Suppressor macrophage (primary cell): ENCODE data around the gene RAB19.
"Not testable (repeated sequence)": the region's sequence is repeated elsewhere in the genome, so short reads cannot be mapped to it uniquely, and the experiment has no call there.

Experiments
- DNase-seq, 4 experiments: peaks; one replicate each; pipeline ENCODE4 v3.0.0-alpha.2; 2020 to 2022

The RAB19 gene

DNA sequence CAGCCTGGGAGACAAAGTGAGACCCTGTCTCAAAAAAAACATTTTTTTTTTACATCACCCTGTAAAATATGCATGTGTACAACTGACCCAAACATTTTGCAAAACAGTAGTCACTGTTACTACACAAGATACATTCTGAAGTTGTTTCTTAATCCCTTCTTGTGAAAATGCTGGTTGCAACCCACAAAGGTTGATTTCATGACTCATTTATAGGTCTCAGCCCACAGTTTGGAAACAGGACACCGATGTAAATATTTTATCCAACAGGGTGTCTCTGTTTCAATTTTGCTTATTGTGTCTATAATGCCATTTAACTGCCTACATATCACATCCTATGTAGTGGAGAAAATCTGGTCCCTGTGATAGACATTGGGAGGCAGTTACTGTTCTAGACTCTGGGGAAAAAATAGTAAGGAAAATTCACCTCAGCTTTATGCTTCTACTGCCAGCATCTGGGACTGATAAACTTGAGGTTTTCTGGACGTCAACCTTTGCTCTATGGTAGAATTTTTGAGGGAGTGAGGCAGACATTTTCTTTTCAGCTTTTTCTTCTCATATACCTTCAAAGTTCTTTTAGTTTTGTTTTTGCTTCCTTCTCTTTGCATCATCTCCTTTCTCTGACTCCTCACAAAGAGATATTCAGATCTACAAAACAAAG is 1.6 kb upstream of the RAB19 start:
- DNase-seq = peak in 2 of 4 experiments; percentile 37 to 51

DNA sequence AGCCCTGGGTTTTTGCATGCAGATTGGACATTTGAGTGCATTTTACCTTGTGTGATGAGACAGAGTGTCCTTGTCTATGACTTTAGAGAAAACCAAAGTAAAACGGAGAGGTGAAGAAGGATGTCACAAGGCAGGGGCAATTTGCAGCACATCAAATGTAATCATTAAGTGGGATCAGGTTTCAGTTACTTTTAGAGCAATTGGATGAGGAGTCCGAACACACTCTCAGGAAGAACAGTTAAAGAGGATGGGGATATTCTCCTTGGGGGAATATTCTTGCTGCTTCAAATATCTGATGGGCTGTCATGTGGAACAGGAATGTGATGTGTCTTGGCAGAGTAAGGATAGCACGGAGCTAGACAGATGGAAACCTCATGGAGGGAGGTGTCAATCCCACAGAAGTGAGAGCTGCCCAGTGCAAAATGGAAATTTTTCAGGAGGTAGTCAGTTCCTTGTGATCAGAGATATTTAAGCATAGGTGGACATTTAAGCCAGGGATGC is 757 bp downstream of the RAB19 start:
- no peak for DNase-seq

DNA sequence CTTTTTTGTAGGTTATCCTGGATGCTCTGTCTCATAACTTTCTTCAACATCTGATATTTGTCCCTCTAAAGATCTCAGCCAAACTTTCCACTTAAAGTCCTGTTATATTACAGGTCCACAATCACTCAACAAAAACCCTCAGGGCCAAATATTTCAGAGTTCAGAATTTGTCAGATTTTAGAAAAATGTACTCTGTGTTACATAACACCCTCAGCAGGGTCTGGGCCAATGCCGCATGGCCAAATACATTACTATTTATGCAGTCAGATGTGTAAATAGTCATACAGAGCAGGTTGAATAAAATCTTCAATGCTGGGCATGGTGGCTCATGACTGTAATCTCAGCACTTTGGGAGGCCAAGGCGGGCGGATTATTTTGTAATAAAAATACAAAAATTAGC is 11.5 kb downstream of the RAB19 start:
- no peak for DNase-seq

DNA sequence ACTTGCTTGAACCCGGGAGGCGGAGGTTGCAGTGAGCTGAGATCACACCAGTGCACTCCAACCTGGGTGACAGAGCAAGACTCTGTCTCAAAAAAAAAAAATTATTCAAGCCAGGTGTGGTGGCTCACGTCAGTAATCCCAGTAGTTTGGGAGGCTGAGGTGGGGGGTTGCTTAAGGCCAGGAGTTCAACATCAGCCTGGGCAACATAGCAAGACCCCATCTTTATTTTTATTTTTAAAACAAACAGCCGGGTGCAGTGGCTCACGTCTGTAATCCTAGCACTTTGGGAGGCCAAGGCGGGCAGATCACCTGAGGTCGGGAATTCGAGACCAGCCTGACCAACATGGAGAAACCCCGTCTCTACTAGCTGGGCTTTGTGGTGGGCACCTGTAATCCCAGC is 12.0 kb downstream of the RAB19 start:
- not testable (repeated sequence) for DNase-seq

DNA sequence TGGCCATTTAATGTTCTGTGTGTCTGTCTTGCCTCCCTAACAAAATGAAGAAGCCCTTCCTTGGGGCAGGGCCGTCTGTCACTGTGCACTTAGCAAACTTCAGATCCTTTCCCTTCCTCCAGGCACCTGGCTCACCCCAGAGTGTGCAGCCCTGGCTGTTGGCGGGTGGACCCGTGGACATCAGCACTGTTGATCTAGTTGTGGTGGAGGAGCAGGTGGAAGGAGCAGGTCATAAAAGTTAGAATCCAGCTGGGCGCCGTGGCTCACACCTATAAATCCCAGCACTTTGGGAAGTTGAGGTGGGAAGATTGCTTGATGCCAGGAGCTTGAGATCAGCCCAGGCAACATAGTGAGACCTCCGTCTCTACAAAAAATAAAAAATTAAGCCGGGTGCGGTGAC is 12.7 kb downstream of the RAB19 start:
- DNase-seq = no peak

DNA sequence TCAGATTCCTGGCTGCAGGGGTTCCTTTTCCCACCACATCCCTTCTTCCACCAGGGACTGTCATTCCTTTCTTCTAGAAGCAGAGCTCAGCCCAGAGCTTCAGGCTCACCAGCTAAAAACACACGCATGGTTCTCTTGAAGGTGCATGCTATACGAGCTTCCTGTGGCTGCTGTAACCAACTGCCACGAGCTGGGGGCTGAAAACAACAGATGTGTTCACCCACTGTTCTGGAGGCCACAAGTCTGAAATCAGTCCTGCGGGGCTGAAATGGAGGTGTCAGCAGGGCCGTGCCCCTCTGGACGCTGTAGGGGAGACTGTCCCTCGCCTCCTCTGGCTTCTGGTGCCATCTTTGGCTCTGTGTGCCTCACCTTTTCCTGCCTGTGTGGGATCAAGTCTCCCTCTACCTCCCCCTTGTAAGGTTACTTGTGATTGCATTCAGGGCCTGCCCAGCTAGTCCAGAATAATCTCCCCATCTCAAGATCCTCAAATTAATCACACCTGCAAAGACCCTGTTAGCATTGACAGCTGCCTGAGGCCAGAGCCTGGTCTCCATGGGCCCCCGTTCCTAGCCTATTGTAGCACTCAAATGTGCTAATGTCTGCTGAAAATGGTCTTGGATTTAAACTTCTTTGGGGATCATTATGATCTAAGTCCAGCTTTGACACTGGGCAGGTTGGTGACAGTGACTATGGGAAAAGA is 13.7 kb downstream of the RAB19 start:
- DNase-seq = no peak

DNA sequence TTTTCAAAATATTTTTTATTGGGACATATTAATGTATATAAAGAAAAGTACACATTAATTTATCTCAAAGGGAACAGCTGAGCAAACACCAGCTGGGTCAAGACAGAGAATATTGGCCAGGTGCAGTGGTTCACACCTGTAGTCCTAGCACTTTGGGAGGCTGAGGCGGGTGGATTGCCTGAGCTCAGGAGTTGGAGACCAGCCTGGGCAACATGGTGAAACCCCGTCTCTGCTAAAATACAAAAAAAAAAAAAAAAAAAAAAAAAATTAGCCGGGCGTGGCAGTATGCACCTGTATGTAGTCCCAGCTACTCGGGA is 14.3 kb downstream of the RAB19 start:
- not testable (repeated sequence) for DNase-seq

DNA sequence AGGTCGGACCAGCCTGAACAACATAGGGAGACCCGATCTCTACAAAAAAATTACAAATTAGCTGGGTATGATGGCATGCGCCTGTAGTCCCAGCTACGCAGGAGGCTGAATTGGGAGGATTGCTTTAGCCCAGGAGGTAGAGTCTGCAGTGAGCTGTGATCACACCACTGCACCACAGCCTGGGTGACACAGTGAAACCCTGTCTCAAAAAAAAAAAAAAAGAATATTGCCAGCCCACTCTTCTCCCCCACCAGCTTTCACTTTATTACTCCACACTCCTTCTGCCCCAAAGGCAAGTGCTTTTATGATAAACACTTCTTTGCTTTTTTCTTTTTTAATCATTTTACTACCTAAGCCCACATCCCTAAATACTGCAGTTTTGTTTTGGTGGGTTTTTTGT is 14.8 kb downstream of the RAB19 start:
- no peak for DNase-seq

DNA sequence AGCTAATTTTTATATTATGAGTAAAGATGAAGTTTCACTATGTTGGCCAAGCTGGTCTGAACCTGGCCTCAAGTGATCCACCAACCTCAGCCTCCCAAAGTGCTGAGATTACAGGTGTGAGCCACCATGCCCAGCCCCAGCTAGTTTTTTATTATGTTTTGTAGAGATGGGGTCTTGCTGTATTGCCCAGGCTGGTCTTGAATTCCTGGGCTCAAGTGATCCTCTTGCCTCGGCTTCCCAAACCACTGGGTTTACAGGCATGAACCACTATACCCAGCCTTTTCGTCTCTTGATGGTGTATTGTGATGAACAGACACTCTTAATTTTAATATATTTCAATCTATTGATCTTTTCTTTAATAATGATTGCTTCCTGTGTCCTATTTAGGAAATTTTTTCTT is 17.7 kb downstream of the RAB19 start:
- DNase-seq = no peak

DNA sequence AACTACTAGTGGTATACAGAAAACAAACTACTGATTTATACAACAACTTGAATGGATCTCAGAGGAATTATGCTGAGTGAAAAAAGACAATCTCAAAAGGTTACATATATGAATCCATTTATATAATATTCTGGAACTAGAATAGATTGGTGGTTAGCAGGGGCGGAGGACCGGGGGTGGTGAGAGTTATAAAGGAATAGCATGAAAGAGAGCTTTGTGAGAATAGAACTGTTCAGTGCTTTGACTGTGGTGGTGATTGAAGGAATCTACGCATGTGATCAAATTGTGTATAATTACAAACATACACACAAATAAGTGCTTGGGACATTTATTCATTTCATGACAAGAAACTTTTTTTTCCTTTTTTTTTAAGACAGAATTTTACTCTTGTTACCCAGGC is 19.6 kb downstream of the RAB19 start:
- no peak for DNase-seq

DNA sequence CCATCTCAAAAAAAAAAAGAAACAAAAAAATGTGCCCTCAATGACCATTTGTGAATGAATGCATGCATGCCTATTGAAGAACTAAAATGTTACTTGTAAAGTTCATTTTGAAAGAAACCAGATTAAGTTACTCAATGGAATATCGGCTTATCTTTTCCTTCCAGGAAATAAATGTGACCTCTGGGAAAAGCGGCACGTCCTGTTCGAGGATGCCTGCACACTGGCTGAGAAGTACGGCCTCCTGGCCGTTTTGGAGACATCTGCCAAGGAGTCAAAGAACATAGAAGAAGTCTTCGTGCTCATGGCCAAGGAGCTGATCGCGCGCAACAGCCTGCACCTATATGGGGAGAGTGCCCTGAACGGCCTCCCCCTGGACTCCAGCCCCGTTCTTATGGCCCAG is 21.9 kb downstream of the RAB19 start:
- no peak for DNase-seq

DNA sequence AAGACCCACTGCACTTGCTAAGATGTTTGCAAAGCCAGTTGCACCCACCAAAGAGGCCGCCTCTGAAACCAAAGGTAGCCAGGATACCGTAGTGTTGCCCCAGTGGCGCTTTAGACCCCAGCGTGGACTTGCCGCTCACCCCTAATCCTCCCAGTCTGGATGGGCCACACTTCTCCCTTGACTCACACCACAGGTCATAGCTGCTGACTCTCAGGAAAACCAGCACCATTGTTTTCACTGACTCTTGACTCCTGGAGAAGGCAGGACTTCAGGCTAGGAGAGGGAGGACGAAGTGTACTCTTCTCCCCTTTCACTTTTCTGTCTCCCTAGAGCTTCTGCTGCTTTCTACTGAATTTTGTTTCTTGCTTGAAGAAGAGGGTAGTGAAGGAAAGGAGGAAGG is 22.3 kb downstream of the RAB19 start:
- no peak for DNase-seq

DNA sequence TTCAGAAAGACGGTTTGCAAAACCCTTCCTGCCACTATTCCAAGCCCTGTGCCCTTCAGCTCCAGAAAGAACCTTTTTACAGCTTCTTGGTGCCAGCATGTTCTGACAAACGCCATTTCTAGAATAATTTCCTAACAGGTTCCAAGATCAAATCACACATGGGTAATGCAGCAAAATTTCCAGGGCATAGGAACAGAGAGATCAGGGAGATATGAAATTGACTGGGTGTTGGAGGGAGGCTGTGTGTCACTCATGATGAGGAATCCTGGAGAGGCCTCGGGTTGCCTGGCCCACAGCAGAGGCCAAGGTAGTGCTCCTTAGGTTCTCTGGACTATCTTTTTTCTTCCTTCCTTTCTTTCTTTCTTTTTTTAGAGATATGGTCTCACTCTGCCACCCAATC is 29.5 kb downstream of the RAB19 start:
- DNase-seq = no peak

DNA sequence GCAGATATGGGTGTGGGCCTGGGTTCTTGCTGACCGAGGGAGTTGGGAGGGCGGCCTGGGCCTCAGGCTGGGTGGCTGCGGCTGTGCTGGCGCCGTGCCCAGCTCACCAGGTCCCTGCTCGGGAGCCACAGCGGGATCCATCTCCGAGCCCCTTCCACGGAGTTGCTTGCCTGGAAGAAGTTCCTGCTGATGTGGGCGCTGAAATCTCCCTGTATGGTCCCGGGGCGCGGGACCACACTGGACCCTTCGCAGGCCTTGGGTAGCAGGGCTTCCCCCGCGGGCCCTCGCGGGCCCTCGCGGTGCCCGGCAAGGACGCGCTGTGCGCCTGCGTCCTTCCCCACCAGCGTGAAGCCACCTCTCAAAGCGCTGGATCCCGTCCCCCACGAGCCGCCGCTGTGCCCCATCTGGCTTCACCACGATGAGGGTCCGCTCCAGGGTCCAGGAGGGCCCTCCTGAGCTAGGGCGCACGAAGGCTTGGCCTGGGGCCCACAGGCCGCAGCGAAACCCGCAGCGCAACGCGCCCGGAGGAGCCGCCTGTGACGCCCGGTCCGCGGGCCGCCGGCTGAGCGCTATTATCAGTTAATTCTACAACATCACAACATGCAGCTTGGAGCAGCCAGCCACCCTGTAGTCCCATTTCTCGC is 31.5 kb downstream of the RAB19 start:
- no peak for DNase-seq

DNA sequence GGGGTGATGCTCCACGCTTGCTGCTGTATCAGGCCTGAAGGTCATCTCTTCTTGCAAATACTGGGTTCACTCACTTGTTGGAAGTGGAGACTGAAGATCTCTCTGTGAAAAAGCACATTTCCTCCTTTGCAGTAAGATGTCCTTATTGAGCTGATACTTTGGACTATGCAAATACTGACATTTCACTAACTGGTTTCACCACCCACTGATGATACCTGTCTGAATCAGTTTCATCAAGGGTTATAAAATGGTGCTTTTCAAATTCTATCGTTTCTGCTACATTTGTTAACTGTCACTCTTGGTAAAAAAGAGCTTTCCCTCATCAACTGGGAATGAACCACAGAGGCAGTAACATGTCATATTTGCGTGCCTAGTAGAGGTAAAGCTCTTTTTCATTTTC is 35.5 kb downstream of the RAB19 start:
- DNase-seq = no peak

DNA sequence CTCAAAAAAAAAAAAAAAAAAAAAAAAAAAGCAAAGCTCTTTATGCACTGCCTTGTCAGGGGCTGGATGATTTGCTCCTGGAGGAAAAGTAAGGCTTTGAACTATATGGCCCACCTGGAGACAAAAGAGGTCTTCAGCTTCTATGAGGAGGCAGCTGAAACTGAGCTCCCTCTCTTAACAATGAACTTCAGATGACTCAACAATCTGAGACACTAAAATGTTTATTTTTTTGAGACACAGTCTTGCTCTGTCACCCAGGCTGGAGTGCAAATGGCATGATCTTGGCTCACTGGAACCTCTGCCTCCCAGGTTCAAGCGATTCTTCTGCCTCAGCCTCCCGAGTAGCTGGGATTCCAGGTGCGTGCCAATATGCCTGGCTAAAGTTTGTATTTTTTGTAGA is 36.7 kb downstream of the RAB19 start:
- DNase-seq = no peak

DNA sequence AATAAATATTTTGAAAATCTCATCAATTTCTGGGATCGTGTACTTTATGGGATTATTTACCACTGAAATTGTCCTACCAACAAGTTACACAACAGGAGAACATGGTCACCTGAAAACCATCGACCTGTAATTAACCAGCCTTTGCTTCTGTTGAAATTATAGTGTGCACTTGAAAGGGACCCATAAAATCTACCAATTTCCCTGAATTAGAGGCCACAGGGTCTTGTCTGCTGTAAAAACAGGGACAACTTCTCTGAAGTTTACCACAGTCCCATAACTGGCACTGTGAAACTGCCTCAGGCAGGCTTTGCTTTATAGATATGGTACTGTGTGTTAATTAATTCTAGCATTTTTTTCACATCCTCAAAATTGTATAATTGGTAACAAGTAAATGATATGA is 37.7 kb downstream of the RAB19 start:
- DNase-seq = no peak

DNA sequence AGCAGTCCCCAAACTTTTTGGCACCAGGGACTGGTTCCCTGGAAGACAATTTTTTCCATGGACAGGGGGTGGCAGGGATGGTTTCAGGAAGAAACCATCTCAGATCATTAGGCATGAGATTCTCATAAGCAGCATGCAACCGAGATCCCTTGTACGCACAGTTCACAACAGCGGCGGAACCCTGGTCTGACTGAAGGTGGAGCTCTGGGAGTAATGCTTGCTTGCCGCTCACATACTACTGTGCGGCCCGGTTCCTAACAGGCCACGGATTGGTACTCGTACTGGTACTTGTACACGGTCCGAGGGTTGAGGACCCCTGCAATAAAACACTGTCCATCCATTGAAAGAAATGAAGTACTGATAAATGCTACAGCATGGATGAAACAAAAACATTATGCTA is 42.6 kb downstream of the RAB19 start:
- no peak for DNase-seq

DNA sequence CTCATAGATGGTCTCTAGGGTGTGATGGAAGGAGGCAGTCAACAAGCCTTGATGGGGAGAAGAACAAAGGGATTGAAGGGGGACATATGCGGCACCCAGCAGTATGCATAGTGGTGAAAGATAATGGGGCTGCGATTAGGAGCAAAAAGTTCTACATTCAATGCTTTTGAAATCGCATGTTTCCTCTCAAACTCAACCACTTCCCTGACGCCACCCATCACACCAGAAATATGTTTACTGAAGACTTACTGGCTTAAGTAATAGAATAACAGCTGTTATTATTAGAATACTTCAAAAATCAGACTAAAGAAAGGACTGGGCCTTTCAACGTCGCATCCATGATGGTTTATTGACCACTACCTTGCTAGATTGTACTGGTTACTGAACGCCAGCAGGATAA is 44.0 kb downstream of the RAB19 start:
- no peak for DNase-seq

DNA sequence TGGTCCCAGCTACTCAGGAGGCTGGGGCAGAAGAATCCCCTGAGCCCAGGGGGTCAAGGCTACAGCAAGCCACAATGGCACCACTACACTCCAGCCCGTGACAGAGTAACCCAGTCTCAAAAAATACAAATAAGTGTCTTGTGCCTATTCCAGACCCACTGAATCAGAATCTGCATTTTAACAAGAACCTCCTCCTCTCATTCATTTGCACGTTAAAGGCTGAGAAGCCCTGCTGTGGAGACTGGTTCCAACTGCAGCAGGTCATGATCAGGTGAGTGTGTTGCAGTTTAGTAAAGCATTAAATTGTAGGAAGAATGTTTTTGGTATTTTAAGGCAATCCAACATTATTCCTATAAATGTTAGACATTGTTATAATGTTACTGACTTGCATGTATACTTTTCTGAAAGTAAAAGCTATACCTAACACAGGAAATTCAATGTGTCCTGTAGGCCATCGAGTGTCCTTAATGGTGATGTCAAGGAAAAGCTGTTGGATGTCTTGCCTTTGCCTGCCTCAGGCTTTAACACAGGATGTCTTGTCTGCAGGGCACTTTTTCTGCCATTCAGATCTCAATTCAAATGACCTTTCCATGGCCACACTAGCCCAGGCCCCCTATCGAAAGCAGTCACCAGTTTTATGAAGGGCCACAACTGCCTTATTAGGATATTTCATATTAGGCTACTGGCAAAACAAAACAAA is 45.1 kb downstream of the RAB19 start:
- DNase-seq = no peak

DNA sequence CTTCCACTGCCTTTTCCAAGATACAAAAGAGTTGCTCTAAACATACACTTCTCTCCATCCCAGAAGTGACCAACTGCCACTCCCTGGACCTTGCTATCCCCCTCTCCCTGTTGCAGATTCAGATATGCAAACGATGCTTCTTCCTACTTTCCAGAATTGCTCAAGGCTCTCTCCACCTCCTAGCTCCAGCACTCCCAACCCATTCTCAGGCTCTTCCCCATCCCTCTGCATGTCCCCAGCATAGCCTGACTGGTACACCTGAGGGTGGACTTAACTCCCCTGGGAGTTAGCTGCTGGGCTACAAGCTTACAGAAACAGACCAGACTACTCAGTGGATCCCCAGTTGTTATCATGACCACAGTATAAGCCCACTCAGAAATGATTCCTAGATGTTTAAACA is 47.9 kb downstream of the RAB19 start:
- DNase-seq = no peak

DNA sequence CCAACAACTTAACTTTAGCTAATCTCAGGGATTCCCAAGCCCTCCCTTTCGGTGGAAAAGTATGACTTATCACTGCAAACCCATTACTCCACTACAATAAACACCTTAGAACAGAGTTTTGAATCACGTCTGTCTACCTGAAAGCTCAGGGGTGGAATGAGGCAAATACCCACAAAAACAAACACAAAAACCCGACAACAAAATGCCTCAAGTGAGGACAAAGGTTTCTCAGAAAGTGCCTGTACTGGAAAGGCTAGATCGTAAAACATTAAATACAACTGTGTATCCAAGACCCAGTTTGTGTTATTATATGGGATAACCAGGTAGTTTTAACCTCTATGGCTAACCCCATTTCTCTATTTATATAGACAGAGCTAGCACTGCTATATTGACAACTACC is 49.4 kb downstream of the RAB19 start:
- no peak for DNase-seq

DNA sequence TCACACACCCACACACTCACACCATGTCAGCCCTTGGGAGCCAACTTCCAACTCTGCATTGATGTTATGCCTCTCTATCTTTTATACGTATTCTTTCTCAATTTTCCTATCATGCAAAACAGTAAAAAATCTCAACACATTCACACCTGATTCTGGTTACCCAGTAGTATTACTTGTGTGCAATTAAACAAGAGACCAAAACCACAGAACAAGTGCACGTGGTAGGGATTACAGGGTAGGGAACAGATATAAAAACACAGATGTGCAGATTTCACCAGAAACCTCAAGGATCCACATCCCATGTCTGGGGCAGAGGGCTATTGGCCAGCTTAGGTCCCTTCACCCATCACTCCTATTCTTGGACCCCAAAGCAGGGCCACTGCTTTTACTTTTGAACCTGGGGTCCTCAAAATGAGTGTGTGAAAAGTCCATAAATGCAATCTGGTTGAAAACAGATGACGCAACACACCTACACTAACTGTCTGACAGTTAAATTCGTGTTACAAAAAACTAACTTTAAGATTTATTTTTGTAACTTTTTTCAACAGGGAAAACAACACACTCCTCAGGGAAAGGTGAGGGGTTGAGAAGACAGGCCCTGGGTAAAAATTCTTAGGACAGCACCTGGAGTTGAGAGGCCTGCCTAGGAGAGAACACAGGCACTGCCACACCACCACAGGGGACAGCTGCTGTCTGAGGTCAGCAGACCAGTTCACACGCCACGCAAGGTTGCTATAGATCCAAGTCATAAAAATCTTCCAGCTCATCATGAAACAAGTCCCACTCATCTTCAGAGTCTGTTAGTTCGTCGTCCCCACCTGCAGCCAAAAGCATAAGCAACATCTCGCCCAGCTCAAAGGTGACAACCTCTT is 50.2 kb downstream of the RAB19 start:
- DNase-seq = not testable (repeated sequence)
